Endothelial cell of hepatic sinusoid (primary cell): ENCODE results near the gene NFIA.

Experiments used
- in situ Hi-C: cut with HindIII; loops from 2 replicates; pipeline ENCODE4 v1.10.0; 2017; ENCODE audit warnings: low sequenced_read_pairs

The NFIA gene

GRCh38 chr1:61143821-61144424, 61.6 kb downstream of the NFIA start:
- in situ Hi-C loops = no loop called here

GRCh38 chr1:61149010-61149860, 66.9 kb downstream of the NFIA start:
- in situ Hi-C loops = no loop called here

- in situ Hi-C loops = no loop called here
These were observed 69.2 kb downstream of the NFIA start for GRCh38 chr1:61151565-61151964.

GRCh38 chr1:61152066-61152465, 69.7 kb downstream of the NFIA start:
- in situ Hi-C loops = no loop called here

- in situ Hi-C loops = no loop called here
These were observed 70.2 kb downstream of the NFIA start for GRCh38 chr1:61152469-61153105.

GRCh38 chr1:61156576-61157467, 74.5 kb downstream of the NFIA start:
- in situ Hi-C loops = no loop called here

- in situ Hi-C loops = no loop called here
These were observed 75.2 kb downstream of the NFIA start for GRCh38 chr1:61157468-61157987.

GRCh38 chr1:61158591-61158990, 76.2 kb downstream of the NFIA start:
- in situ Hi-C loops = no loop called here

- in situ Hi-C loops = loop anchor here (5.0 kb wide), 1 partner anchor 58 kb away; no protein-coding TSS in a partner anchor
These were observed 78.2 kb downstream of the NFIA start for GRCh38 chr1:61160526-61160925.

GRCh38 chr1:61162520-61163258, 80.3 kb downstream of the NFIA start:
- in situ Hi-C loops = loop anchor here (5.0 kb wide), 1 partner anchor 60 kb away; no protein-coding TSS in a partner anchor

GRCh38 chr1:61163355-61163754, 81.0 kb downstream of the NFIA start:
- in situ Hi-C loops = loop anchor here (5.0 kb wide), 1 partner anchor 61 kb away; no protein-coding TSS in a partner anchor

GRCh38 chr1:61165402-61165801, 83.0 kb downstream of the NFIA start:
- in situ Hi-C loops = no loop called here

GRCh38 chr1:61167309-61167708, 84.9 kb downstream of the NFIA start:
- in situ Hi-C loops = no loop called here

- in situ Hi-C loops = no loop called here
These were observed 86.7 kb downstream of the NFIA start for GRCh38 chr1:61169045-61169444.

- in situ Hi-C loops = no loop called here
These were observed 87.3 kb downstream of the NFIA start for GRCh38 chr1:61169634-61170033.

- in situ Hi-C loops = no loop called here
These were observed 88.2 kb downstream of the NFIA start for GRCh38 chr1:61170328-61171238.

GRCh38 chr1:61171346-61171745, 89.0 kb downstream of the NFIA start:
- in situ Hi-C loops = no loop called here

GRCh38 chr1:61171974-61172373, 89.6 kb downstream of the NFIA start:
- in situ Hi-C loops = no loop called here

- in situ Hi-C loops = no loop called here
These were observed 90.8 kb downstream of the NFIA start for GRCh38 chr1:61173118-61173517.
